SHP77 (cell line): ENCODE data around the gene RAB44.

Source experiments
- DNase-seq, 2 experiments: peaks; one replicate each; lab custom pipeline; 2025; lab: John Stamatoyannopoulos, UW

RAB44 gene

GRCh38 chr6:36666826-36667591, 30.6 kb upstream of the RAB44 start:
- DNase-seq, result peak; percentile 80 to 91

DNA sequence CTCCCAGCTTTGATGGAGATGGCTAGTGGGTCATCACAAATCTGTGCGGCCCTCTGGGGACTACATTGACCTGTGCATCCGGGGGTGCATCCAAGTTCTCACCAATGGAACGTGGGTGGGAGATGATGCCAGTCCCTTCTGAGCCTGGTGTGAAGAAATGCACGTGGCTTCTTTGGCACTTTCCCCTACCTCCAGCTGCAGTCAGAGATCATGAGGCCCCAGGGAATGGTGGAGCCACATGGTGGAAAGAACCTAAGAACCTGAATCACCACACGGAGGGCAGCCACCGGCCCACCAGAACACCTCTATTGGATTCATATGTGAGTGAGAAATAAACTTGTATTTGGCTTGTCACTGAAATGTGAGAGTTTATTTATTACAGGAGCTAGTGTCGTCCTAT, 29.0 kb upstream of the RAB44 start:
- no peak for DNase-seq

- no peak for DNase-seq
Observed at GRCh38 chr6:36669002-36669401, 28.6 kb upstream of the RAB44 start.

DNA sequence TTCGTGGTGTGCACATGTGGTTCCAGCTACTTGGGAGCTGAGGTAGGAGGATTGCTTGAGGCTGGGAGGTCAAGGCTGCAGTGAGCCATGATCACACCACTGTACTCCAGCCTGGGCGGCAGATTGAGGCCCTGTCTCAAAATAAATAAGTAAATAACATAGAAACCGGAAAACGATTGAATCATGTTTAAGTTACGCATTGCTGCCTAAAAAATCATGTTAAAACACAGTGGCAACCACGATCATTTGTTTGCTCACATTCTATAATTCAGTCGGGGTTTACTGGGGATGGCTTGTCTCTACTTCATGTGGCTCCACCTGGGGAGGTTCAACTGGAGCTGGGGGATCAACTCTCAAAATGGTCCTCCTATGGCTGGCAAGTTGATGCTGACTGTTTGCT, 27.4 kb upstream of the RAB44 start:
- no peak for DNase-seq

DNA sequence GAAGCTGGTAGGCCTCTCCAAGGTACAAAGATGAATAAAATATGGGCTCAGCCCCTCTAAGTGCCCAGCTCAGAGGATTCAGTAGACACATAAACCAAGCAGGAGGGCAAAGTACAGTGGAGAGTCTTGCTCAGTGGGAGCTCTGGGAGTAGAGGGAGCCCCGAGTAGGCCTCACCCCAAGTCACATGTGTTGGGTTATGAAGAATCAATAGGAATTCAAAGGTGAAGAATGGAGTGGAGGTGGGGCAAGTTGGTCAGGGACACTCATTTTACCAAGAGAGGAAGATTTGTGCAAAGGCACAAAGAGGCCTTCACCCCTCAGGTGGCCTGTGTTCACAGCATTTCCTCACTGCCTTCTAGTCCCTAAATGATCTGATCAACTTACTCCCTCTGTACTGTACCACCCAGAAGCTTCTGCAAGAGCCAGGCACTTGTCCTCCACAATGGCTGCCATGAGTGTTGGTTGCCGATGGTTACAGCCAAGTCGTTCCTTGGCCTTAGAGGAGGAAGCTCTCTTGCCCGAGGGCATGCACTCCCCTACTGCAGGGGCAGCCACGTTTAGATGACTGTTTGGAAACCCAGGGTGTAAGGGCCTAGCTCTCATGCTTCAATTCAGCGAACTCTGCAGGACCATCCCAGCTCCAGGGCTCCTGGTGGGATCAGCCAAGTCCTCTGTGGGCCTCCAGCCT, 25.8 kb upstream of the RAB44 start:
- DNase-seq, result no peak

- DNase-seq, result no peak
Observed at GRCh38 chr6:36673882-36674281, 23.7 kb upstream of the RAB44 start.

DNA sequence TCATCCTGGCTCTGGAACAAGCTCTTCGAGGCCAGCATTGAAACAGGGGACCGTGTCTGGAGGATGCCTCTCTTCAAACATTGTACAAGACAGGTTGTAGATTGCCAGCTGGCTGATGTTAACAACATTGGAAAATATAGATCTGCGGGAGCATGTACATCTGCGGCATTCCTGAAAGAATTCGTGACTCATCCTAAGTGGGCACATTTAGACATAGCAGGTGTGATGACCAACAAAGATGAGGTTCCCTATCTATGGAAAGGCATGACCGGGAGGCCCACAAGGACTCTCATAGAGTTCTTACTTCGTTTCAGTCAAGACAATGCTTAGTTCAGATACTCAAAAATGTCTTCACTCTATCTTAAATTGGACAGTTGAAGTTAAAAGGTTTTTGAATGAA, 22.7 kb upstream of the RAB44 start:
- no peak for DNase-seq

DNA sequence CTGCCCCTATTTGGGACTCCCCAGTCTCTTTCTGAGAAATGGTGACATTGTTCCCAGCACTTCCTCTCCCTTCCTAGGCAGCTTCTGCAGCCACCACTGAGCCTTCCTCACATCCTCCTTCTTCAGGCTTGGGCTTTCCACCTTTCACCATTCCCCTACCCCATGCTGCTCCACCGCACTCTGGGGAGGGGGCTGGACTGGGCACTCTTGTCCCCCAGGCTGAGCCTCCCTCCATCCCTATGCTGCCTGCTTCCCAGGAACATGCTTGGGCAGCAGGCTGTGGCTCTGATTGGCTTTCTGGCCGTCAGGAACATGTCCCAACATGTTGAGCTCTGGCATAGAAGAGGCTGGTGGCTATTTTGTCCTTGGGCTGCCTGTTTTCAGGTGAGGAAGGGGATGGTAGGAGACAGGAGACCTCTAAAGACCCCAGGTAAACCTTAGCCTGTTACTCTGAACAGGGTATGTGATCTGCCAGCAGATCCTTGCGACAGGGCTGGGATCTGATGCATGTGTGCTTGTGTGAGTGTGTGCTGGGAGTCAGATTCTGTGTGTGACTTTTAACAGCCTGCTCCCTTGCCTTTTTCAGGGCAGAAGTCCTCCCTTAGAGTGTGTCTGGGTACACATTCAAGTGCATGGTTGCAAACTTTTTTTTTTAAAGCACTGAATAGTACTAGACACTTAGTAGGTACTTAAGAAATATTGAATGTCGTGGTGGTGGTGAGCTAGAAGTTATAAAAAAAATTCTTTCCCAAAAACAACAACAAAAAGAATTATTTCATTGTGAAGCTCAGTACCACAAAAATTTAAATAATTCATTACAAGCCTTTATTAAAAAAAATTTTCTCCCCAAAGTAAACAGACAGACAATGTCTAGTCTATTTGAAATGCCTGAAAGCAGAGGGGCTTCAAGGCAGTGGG, 21.2 kb upstream of the RAB44 start:
- DNase-seq, result peak; percentile 34 to 55

- DNase-seq, result no peak
Observed at GRCh38 chr6:36677059-36677749, 20.4 kb upstream of the RAB44 start.

GRCh38 chr6:36677753-36678487, 19.7 kb upstream of the RAB44 start:
- DNase-seq, result peak in 1 of 2 experiments; percentile 6

DNA sequence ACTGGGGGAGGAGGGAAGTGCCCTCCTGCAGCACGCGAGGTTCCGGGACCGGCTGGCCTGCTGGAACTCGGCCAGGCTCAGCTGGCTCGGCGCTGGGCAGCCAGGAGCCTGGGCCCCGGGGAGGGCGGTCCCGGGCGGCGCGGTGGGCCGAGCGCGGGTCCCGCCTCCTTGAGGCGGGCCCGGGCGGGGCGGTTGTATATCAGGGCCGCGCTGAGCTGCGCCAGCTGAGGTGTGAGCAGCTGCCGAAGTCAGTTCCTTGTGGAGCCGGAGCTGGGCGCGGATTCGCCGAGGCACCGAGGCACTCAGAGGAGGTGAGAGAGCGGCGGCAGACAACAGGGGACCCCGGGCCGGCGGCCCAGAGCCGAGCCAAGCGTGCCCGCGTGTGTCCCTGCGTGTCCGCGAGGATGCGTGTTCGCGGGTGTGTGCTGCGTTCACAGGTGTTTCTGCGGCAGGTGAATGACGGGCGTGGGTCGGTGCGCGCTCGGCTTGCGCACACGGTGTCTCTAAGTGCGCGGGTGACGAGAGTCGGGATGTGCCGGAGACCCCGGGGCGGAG, 19.1 kb upstream of the RAB44 start, which contains the start of gene CDKN1A:
Gene CDKN1A (plus strand): TSS at position 227 of the 555 bp plus-strand sequence. CDS start 5,388 bp downstream, outside the sequence.
- DNase-seq, result peak; percentile 74 to 86

DNA sequence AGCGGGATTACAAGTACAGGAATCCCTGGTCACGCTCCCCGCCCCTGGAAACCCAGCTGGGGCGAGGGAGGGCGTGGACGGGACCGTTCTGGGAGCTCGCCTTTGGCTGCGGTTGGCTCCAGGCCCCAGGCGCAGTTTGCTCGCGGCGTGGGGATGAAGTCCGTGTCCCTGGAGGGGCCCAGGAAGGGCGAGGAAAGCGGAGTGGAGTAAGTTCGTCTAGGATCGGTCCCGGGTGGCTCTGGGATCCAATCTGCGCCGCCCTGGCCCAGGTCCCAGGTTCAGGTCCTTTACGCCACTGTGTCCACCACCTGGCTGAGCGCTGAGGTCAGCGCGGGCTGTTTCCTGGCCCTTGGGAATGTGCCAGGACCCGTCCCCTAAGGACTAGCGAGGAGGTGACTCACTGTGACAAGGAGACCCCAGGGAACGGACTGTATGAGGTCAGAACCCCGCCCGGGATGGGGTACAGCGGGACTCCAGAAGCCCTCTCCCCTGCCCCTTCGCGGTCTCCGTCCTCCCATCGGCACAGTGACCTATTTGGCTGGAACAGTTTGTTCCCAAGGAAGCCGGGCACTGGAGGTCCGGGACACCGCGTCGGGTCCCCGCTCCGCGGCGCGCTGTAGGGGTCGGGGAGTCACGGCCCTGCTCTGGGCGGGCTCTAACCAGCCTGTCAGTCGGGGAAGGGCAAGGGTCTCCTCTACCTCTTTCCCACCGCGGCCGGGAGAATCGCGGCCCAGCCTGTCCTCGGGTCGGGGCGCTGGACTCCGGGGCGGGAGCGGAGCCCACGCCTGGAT, 18.4 kb upstream of the RAB44 start:
- peak; percentile 15 to 22 for DNase-seq

DNA sequence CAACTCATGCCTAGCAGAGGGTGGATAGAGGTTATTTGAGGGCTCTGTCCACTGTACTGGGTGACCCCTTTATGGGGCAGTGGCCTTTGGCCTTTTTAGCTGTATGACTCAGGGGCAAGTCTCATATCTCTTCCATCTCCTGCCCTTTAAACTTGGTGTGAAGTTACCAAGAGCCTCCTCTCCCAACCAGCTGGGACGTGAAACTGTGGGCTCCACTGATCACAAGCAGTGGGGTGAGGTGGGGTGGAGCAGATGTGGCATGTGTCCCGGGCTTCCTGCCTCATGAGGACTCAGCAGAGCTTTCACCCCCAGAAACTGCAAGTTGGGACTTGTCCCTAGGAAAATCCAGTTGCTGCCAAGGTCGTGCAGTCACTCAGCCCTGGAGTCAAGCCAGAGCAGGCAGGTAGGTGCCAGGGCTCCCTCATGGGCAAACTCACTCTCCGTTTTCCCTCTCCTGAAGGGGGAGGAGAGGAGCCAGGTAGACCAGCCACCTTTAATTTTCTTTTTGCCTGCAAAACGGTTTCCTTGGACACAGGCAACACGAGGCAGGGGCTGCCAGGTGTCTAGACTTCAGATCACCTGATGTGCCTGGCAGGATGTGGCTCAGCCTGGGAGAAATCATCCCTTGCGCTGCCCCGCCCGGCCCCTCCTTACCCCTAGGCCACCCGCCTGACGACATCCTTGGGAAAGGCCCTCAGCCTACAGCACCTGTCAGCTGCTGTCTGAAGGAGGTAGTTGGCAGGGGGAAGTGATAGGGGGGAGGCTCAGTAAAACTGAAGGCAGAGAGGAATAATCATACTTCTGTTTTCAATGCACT, 15.1 kb upstream of the RAB44 start:
- DNase-seq, result peak; percentile 21 to 74

- DNase-seq, result no peak
Observed at GRCh38 chr6:36683145-36683655, 14.4 kb upstream of the RAB44 start.

- DNase-seq, result no peak
Observed at GRCh38 chr6:36683656-36684446, 13.8 kb upstream of the RAB44 start.

DNA sequence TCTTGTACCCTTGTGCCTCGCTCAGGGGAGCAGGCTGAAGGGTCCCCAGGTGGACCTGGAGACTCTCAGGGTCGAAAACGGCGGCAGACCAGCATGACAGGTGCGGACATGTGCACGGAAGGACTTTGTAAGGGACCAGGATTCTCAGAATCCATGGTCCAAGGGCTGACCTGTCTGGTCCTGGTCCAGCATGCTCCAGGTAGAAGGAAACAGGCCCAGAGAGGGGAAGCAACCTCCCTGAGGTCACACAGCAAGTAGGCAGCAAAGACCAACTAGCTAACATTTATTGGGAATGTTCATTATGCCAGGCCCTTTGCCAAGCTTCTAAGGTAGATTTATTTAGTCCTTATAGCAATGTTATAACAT, 13.2 kb upstream of the RAB44 start:
- DNase-seq, result no peak

DNA sequence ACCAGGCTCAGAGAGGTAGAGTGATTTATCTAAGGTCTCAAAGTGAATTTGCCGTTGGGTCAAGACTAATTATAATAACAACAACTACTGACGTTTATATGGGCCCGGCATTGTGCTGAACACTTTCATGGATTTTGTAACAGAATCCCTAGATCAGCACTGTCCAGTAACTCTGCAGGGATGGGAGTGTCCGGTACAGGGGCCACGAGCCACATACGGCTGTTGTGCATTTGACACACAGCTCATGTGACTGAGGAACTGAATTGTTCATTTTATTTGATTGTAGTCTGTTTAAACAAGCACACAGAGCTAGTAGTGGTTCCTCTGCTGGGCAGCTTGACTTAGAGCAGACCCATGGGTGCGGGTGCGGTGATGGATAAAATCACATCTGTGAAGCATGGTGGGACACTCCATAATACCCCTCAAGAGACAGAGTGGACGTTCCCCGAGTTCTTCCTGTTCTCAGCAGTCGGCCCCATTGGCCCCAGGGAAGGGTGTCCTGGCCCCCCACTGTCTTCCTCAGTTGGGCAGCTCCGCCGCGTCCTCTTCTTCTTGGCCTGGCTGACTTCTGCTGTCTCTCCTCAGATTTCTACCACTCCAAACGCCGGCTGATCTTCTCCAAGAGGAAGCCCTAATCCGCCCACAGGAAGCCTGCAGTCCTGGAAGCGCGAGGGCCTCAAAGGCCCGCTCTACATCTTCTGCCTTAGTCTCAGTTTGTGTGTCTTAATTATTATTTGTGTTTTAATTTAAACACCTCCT, 12.3 kb upstream of the RAB44 start:
- no peak for DNase-seq
